ENCODE results near the gene PRR33.
"Not testable (repeated sequence)": the region's sequence is repeated elsewhere in the genome, so short reads cannot be mapped to it uniquely, and the experiment has no call there.

PRR33 gene

GRCh38 chr11:1874441-1875092, 17.1 kb downstream of the PRR33 start:
- not testable (repeated sequence) for DNase-seq

- DNase-seq, result not testable (repeated sequence)
These were observed 17.9 kb downstream of the PRR33 start for GRCh38 chr11:1873813-1874150.

- DNase-seq, result no peak
These were observed 18.5 kb downstream of the PRR33 start for GRCh38 chr11:1873048-1873812.

GRCh38 chr11:1872267-1872985, 19.3 kb downstream of the PRR33 start:
- DNase-seq, result no peak

- DNase-seq, result no peak
These were observed 20.2 kb downstream of the PRR33 start for GRCh38 chr11:1871531-1871930.

- DNase-seq, result no peak
These were observed 20.8 kb downstream of the PRR33 start for GRCh38 chr11:1870721-1871466.

GRCh38 chr11:1870326-1870696, 21.4 kb downstream of the PRR33 start:
- DNase-seq, result no peak

- no peak for DNase-seq
These were observed 22.0 kb downstream of the PRR33 start for GRCh38 chr11:1869427-1870325.

- DNase-seq, result no peak
These were observed 22.9 kb downstream of the PRR33 start for GRCh38 chr11:1868636-1869291.

GRCh38 chr11:1868056-1868635, 23.5 kb downstream of the PRR33 start:
- no peak for DNase-seq

- DNase-seq, result no peak
These were observed 24.3 kb downstream of the PRR33 start for GRCh38 chr11:1867381-1867780.

- no peak for DNase-seq
These were observed 24.9 kb downstream of the PRR33 start for GRCh38 chr11:1866776-1867175.

- DNase-seq, result no peak
These were observed 25.5 kb downstream of the PRR33 start for GRCh38 chr11:1866226-1866625.

- no peak for DNase-seq
These were observed 26.6 kb downstream of the PRR33 start for GRCh38 chr11:1864831-1865665.

- no peak for DNase-seq
These were observed 27.5 kb downstream of the PRR33 start for GRCh38 chr11:1864231-1864630.

- peak in 1 of 2 experiments; percentile 39 for DNase-seq
These were observed 28.1 kb downstream of the PRR33 start for GRCh38 chr11:1863352-1864216.

- no peak for DNase-seq
These were observed 28.9 kb downstream of the PRR33 start for GRCh38 chr11:1862588-1863351.
